GM20000 (cell line): ENCODE data around the gene RNF5.

Experiments
- DNase-seq: peaks from one replicate; pipeline ENCODE4 v3.0.0; 2012; ENCODE audit warnings: low spot score
- TF ChIP-seq, protein P1 (sequence below): IDR thresholded peaks from 2 replicates; pipeline ENCODE4 v1.5.1; 2012; ENCODE audit warnings: mild to moderate bottlenecking, control low read depth; ENCODE audit errors: extremely low read depth, missing control alignments

RNF5 gene

DNA sequence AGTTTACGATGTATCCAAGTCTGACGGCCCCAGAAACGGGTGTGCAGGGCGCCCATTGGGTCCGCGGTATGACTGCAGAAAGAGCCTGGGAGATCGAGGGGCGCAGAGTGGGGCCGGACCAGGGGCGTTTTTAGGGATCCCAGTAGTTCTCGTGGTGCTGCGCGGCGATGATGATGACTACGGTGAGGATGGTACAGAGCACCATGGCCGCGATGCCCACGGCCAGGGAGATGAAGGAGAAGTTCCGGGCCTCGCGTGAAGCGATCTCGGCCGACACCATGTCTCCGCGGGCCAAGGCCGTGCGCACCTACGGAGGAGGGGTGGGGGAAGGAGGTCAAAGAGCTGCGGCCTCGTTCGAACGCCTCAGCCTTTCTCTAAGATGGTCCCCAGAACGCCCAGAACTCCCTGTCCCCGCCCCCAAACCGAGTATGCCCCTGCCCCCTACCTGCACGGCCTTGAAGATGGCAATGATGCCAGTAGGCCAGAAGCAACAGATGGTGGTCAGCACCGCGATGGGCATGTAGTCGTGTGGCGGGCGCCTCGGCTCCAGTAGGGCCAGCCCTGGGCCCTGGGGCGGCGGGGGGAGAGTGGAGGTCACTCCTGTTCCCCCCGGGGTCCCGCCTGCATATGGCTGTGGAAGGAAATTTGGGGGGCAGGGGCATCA is 29.0 kb upstream of the RNF5 start:
- TF ChIP-seq, protein P1, sequence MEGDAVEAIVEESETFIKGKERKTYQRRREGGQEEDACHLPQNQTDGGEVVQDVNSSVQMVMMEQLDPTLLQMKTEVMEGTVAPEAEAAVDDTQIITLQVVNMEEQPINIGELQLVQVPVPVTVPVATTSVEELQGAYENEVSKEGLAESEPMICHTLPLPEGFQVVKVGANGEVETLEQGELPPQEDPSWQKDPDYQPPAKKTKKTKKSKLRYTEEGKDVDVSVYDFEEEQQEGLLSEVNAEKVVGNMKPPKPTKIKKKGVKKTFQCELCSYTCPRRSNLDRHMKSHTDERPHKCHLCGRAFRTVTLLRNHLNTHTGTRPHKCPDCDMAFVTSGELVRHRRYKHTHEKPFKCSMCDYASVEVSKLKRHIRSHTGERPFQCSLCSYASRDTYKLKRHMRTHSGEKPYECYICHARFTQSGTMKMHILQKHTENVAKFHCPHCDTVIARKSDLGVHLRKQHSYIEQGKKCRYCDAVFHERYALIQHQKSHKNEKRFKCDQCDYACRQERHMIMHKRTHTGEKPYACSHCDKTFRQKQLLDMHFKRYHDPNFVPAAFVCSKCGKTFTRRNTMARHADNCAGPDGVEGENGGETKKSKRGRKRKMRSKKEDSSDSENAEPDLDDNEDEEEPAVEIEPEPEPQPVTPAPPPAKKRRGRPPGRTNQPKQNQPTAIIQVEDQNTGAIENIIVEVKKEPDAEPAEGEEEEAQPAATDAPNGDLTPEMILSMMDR = no peak

DNA sequence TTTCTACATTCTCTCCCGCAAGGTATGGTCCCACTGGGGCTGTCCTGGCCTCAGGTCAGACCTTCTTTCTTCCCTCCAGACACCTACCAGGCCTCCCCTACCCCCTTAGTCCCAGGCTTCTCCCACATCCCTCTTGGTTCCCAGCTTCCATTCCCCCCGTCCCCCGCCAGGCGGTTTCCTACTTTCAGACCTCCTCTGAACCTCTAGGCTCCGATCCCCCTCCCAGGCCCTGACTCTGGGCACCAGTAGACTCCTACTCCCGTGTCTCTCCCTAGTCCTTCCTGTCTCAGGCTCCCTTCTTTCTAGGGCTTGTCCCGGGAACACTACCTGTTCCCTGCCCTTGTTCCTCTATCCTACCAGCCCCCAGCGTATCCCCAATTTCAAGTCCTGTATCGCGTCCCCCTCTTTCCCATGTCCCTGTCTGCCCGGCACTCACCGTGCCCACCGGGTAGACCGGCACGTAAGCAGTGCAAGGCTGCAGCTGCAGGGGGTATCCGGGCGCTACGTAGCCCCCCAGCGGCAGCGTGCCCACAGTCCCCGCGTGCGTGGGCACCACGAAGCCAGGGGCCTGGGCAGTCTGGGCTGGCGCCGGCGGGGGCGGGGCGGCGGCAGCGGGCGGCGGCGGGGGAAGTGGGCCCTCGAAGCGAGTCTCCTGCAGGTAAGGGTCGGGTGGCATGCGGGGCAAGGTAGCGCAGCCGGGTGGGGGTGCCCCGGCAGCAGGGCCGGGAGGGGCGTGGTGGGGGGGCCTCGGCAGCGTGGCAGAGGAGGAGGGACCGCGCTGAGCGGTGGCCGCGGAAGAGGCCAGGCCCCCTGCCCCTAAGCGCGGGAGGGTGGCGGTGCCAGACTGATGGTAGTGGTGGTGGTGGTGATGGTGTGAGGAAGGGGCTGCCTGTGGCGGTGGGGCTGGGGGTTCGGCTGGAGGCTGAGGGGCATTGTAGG is 28.0 kb upstream of the RNF5 start:
- TF ChIP-seq, protein P1 = no peak
- no peak for DNase-seq

More for the DNA sequence above, 29.0 kb upstream of the RNF5 start:
- DNase-seq = no peak

DNA sequence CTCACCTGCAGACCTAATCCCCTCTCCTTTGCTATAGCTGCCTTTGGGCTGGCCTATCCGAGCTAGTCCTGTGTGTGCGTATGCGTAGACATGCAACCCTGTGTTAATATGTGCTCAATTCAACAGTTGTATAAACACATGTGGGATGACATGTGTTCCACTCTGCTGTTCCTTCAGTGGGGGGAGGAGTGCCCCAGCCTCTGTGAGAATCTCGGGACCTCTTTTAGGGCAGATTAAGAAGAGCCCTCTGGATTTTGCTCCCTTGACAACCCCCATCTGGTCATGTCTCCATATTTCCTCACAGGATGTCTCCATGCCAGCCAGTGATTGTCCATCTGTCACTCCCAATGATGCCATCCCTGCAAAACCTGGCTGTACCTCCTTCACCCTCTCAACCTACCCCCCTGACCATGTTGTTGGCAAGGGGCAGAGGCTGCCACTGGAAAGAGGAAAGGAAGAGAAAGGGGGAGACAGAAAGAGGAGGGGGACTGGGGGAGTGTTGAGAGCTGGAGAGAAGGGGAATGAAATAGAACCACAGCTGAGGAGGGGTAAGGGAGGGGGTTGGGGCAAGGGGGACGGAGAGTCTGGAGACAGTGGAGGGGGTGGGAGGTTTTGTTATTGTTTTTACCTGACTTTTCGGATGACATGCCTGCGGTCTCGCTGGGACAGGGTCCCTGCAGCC is 26.9 kb upstream of the RNF5 start:
- TF ChIP-seq, protein P1 = no peak
- no peak for DNase-seq

GRCh38 chr6:32151863-32152768 is 26.1 kb upstream of the RNF5 start, which contains the start of gene PRRT1:
PRRT1 (minus strand) TSS chr6:32151939; CDS start chr6:32151827, 112 bp downstream.
- DNase-seq = no peak
- TF ChIP-seq, protein P1 = no peak

DNA sequence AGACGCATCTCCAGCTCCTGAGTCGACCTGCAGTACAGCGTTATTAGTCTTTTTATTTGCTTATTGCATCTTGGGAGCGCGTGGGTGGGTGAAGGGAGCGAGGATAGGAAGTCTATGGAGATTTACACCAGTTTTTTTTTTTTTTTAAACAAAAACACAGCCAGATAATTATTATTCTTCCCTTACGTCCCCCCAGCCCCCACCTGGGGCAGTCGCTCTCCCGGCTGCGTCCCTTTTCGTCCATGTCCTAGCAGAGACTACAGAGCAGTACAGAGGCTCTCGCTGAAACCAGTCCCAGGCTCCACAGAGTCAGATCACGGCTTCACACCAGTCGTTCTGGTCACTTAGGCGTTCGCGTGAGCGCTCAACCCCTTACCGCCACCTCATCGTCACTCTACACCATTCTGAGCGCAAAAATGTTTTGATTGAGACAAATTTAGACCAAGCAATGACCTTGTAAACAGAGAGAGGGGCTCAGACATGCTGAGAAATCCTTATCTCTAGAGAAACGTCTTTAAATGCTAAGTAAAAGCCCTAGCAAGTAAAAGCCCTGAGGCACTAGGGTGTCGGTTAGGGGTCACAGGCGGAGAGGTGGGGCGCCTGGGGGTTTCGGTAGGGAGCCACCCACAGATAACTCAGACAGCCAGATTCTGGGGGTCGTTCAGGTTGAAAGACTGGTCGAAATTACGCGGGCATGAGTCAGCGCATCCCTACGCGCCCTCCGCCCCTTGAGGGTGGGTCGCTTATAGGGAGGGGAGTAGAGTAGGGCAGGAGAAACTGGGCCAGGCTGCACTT is 25.2 kb upstream of the RNF5 start:
- TF ChIP-seq, protein P1 = no peak
- no peak for DNase-seq
